LHCN-M2 (cell line): ENCODE measurements around the gene SSR3. TPM values are rescaled to one million over a fixed set of nuclear protein-coding genes. Genes with fewer than 3 reads are reported as not detected.

Source experiments
- DNase-seq: peaks from one replicate; pipeline ENCODE4 v3.0.0-alpha.2; 2012; ENCODE audit warnings: low read depth
- total RNA-seq: library from RNA; depleted of rRNA; stranded (reverse); fragments of >200 nt; gene quantifications from 2 replicates; pipeline ENCODE4 v1.2.3, GENCODE V29; 2014

The SSR3 gene
- total RNA-seq, 1 experiment from 2014 or later = 491 TPM

GRCh38 chr3:156536524-156537316 lies 18.2 kb downstream of the SSR3 start:
- DNase-seq = peak; percentile 36

- no peak for DNase-seq
Observed at GRCh38 chr3:156535798-156536197, 19.1 kb downstream of the SSR3 start.

GRCh38 chr3:156535162-156535627 lies 19.7 kb downstream of the SSR3 start:
- peak; percentile 100 for DNase-seq

- DNase-seq = peak; percentile 50
Observed at GRCh38 chr3:156533205-156533604, 21.7 kb downstream of the SSR3 start.

- DNase-seq = no peak
Observed at GRCh38 chr3:156532730-156533129, 22.2 kb downstream of the SSR3 start.

GRCh38 chr3:156530980-156531379 lies 23.9 kb downstream of the SSR3 start:
- DNase-seq = no peak

- DNase-seq = no peak
Observed at GRCh38 chr3:156527060-156527459, 27.9 kb downstream of the SSR3 start.

GRCh38 chr3:156525808-156526207 lies 29.1 kb downstream of the SSR3 start:
- no peak for DNase-seq

- DNase-seq = no peak
Observed at GRCh38 chr3:156522673-156523072, 32.2 kb downstream of the SSR3 start.

GRCh38 chr3:156519758-156520162 lies 35.2 kb downstream of the SSR3 start:
- DNase-seq = no peak

- DNase-seq = peak; percentile 55
Observed at GRCh38 chr3:156518726-156519125, 36.2 kb downstream of the SSR3 start.

- DNase-seq = no peak
Observed at GRCh38 chr3:156516961-156517360, 38.0 kb downstream of the SSR3 start.

- no peak for DNase-seq
Observed at GRCh38 chr3:156516284-156516683, 38.6 kb downstream of the SSR3 start.

- no peak for DNase-seq
Observed at GRCh38 chr3:156513619-156514018, 41.3 kb downstream of the SSR3 start.

- no peak for DNase-seq
Observed at GRCh38 chr3:156511987-156512677, 42.8 kb downstream of the SSR3 start.

- peak; percentile 63 for DNase-seq
Observed at GRCh38 chr3:156509189-156510174, 45.4 kb downstream of the SSR3 start.

- no peak for DNase-seq
Observed at GRCh38 chr3:156507285-156507684, 47.6 kb downstream of the SSR3 start.

- DNase-seq = no peak
Observed at GRCh38 chr3:156498307-156498706, 56.6 kb downstream of the SSR3 start.

- peak; percentile 95 for DNase-seq
Observed at GRCh38 chr3:156497326-156497725, 57.6 kb downstream of the SSR3 start.

GRCh38 chr3:156495816-156496215 lies 59.1 kb downstream of the SSR3 start:
- no peak for DNase-seq

GRCh38 chr3:156493887-156494286 lies 61.0 kb downstream of the SSR3 start:
- DNase-seq = no peak

- DNase-seq = peak; percentile 82
Observed at GRCh38 chr3:156492801-156493261, 62.1 kb downstream of the SSR3 start.
